Measurements from ENCODE around the gene RGL1.

RGL1 gene

GRCh38 chr1:183871601-183872000 is 66.7 kb downstream of the RGL1 start (continued):
- no peak for TF ChIP-seq ZNF362 (tag by site-specific recombination; IDR thresholded peaks at IDR 0.05)

GRCh38 chr1:183872403-183872802 is 67.5 kb downstream of the RGL1 start:
- Histone ChIP-seq H3K36me3 (ENCODE audit: control insufficient read depth in 2 of 2, insufficient read depth in 1 of 2, low read length in 2 of 2) (no peaks in the 10 kb centered on the region), H3K9me3 (ENCODE audit: control insufficient read depth, insufficient read depth, low read depth, low read length) (no peaks in the 10 kb centered on the region), H3K4me3 (ENCODE audit: low read depth, low read length) (no peak overlapping the region), H3K27ac (ENCODE audit: extremely low read depth, low read depth, low read length) (no peak overlapping the region), H3K4me1 (ENCODE audit: control insufficient read depth, insufficient read depth, low read length) (no peaks in the 10 kb centered on the region)
- ChIA-PET POLR2A (no interaction called here), CTCF (no interaction called here)
- 0 out of 2 replicates have a peak, but pooled peaks have one; percentile 5 for TF ChIP-seq PRDM1 (tag by site-specific recombination; IDR thresholded peaks at IDR 0.05)
- no peak for TF ChIP-seq ZIC2 (tag by site-specific recombination; IDR thresholded peaks at IDR 0.05)
- no peak for TF ChIP-seq ZNF555 (tag by site-specific recombination; conservative IDR thresholded peaks at IDR 0.05)
- TF ChIP-seq ZNF132 (tag by site-specific recombination; IDR thresholded peaks at IDR 0.05; ENCODE audit: borderline replicate concordance): no peak
- TF ChIP-seq PATZ1 (tag by site-specific recombination; IDR thresholded peaks at IDR 0.05): no peak

GRCh38 chr1:183873642-183874041 is 68.7 kb downstream of the RGL1 start:
- H3K4me3 ChIP-seq (ENCODE audit: low read depth, low read length): no peak overlapping the region
- H3K36me3 ChIP-seq (ENCODE audit: control insufficient read depth in 2 of 2, insufficient read depth in 1 of 2, low read length in 2 of 2): no peaks in the 10 kb centered on the region
- H3K27ac ChIP-seq (ENCODE audit: extremely low read depth, low read depth, low read length): no peak overlapping the region
- ChIA-PET POLR2A (no interaction called here), CTCF (interaction anchor here (0.6 to 0.9 kb wide), 2 partner anchors 43 to 218 kb away, joined by 3 to 5 read pairs; no protein-coding TSS in a partner anchor)
- H3K4me1 ChIP-seq (ENCODE audit: control insufficient read depth, insufficient read depth, low read length): no peaks in the 10 kb centered on the region
- H3K9me3 ChIP-seq (ENCODE audit: control insufficient read depth, insufficient read depth, low read depth, low read length): no peaks in the 10 kb centered on the region
- TF ChIP-seq ZFP41 (tag by site-specific recombination; IDR thresholded peaks at IDR 0.05; ENCODE audit: borderline replicate concordance) (no peak), ZNF19 (tag by site-specific recombination; IDR thresholded peaks at IDR 0.05; ENCODE audit: low read depth) (no peak), ZNF677 (tag by site-specific recombination; IDR thresholded peaks at IDR 0.05) (no peak), ZNF133 (tag by site-specific recombination; IDR thresholded peaks at IDR 0.05) (no peak), PATZ1 (tag by site-specific recombination; IDR thresholded peaks at IDR 0.05) (no peak), ZNF184 (tag by site-specific recombination; IDR thresholded peaks at IDR 0.05) (no peak), HOXD13 (CRISPR knock-in tag; IDR thresholded peaks at IDR 0.05; ENCODE audit: borderline replicate concordance) (no peak), ZNF114 (tag by site-specific recombination; IDR thresholded peaks at IDR 0.05) (no peak), YY2 (tag by site-specific recombination; IDR thresholded peaks at IDR 0.05) (no peak), ZNF747 (tag by site-specific recombination; IDR thresholded peaks at IDR 0.05) (no peak), ZXDB (tag by site-specific recombination; IDR thresholded peaks at IDR 0.05) (no peak), ZNF561 (tag by site-specific recombination; IDR thresholded peaks at IDR 0.05; ENCODE audit: borderline replicate concordance) (no peak), ZNF776 (tag by site-specific recombination; IDR thresholded peaks at IDR 0.05; ENCODE audit: borderline replicate concordance) (no peak), ZNF488 (tag by site-specific recombination; IDR thresholded peaks at IDR 0.05) (no peak), ZNF423 (tag by site-specific recombination; IDR thresholded peaks at IDR 0.05) (no peak)
